ENCODE data around the gene FBXO31.
"Not testable (repeated sequence)": the region's sequence is repeated elsewhere in the genome, so short reads cannot be mapped to it uniquely, and the experiment has no call there.

DNA sequence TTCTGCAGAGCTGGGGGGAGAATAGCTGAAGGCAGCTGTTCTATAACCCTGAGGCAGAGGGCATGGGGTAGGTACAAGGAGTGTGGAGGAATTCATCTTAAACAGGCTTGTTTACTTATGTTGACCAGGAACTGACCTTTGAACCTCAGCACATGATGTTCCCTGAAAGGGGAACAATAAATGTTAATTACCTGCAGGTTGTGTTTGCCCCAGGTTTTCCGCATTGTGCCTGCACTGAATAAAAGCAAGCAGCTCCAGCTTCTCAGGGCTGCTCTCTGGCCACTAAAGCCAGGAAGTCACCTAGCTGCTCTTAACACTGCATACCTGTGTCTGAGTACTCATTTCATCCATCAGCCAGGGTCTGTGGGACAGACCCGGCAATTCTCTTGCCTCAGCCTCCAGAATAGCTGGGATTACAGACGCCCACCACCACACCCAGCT, 4.2 kb downstream of the FBXO31 start:
- TF ChIP-seq POLR2A, CTCF, POLR2AphosphoS5, EP300 (IDR thresholded peaks at IDR 0.05): not testable (repeated sequence)
